Smooth muscle cell of trachea (primary cell): ENCODE data around the gene RDH16. TPM values are rescaled to one million over a fixed set of nuclear protein-coding genes. Genes with fewer than 3 reads are reported as not detected.

Experiments used
- total RNA-seq: library from RNA; depleted of rRNA; stranded (reverse); fragments of >200 nt; gene quantifications from 2 replicates; pipeline ENCODE4 v1.2.1, GENCODE V29; 2014

The RDH16 gene
- 0.15 and 0.17 TPM in 2 replicates for total RNA-seq

GRCh38 chr12:56957229-56958052, at the start of gene RDH16:
RDH16 (minus strand) TSS chr12:56957608; CDS start chr12:56957462, 146 bp downstream.

GRCh38 chr12:57005980-57006808, 48.8 kb upstream of the RDH16 start, which contains the start of gene ZBTB39:
ZBTB39 (minus strand) TSS chr12:57006546; CDS start chr12:57004917, 1,629 bp downstream.

GRCh38 chr12:56933826-56934625, 23.4 kb downstream of the RDH16 start, which contains the start of gene SDR9C7:
SDR9C7 (minus strand) TSS chr12:56934408; CDS start chr12:56934261, 147 bp downstream.

Other genes starting within 250 kb of the RDH16 start
- gene NACA, start 232.3 kb downstream of the RDH16 start, total RNA-seq: 740 and 1,055 TPM in 2 replicates
- gene PRIM1, start 205.3 kb downstream of the RDH16 start, total RNA-seq: 3.1 and 15.6 TPM in 2 replicates
- 0.33 and 0.44 TPM in 2 replicates for gene HSD17B6, start 194.3 kb downstream of the RDH16 start, total RNA-seq
- 0.15 TPM in 1 of 2 replicates, not detected in the other for gene SDR9C7, start 23.2 kb downstream of the RDH16 start, total RNA-seq
- 3.5 and 5.0 TPM in 2 replicates for gene ZBTB39, start 48.9 kb upstream of the RDH16 start, total RNA-seq
- 0.33 TPM in 1 of 2 replicates, not detected in the other for gene TAC3, start 58.9 kb upstream of the RDH16 start, total RNA-seq
- not detected in 2 replicates for gene MYO1A, start 92.5 kb upstream of the RDH16 start, total RNA-seq
- 7.9 and 14.5 TPM in 2 replicates for gene NEMP1, start 121.2 kb upstream of the RDH16 start, total RNA-seq
- gene NAB2, start 131.5 kb upstream of the RDH16 start, total RNA-seq: 45.5 and 72.9 TPM in 2 replicates
- 111 and 149 TPM in 2 replicates for gene STAT6, start 153.8 kb upstream of the RDH16 start, total RNA-seq
- 535 and 1,024 TPM in 2 replicates for gene LRP1, start 170.9 kb upstream of the RDH16 start, total RNA-seq
- gene LRP1-AS, start 190.0 kb upstream of the RDH16 start, total RNA-seq: not detected in 2 replicates